DND-41 (cell line): ENCODE results near the gene PKD2.

Experiments
- CTCF ChIP-seq: IDR thresholded peaks from 2 replicates; pipeline ENCODE4 v1.5.1; 2012; ENCODE audit warnings: borderline replicate concordance, low read length, moderate library complexity, mild to moderate bottlenecking; ENCODE audit not compliant: poor library complexity, severe bottlenecking; ENCODE audit errors: extremely low read depth
- EZH2 ChIP-seq: IDR thresholded peaks from 3 replicates; pipeline ENCODE4 v1.6.1; 2012; ENCODE audit warnings: borderline replicate concordance, low read depth, mild to moderate bottlenecking, moderate library complexity, low read length, inconsistent platforms; ENCODE audit not compliant: severe bottlenecking

- TF ChIP-seq CTCF (no peak), EZH2 (no peak)
These were observed 4.2 kb upstream of the PKD2 start for GRCh38 chr4:88003261-88003660.
